Thymus (tissue), 11 donors: ENCODE measurements around the gene MED15. TPM values are rescaled to one million over a fixed set of nuclear protein-coding genes. Genes with fewer than 3 reads are reported as not detected.
"Not testable (repeated sequence)": the region's sequence is repeated elsewhere in the genome, so short reads cannot be mapped to it uniquely, and the experiment has no call there.

Experiments used
- DNase-seq, 9 donors: peaks; one replicate each; pipeline ENCODE4 v3.0.0-alpha.2; 2013; ENCODE audit warnings: low spot score in 9 of 9, low read depth in 6 of 9, missing footprints in 1 of 9
- H3K27ac ChIP-seq, 2 donors: one replicate each; pipeline ENCODE4 v1.5.1; 2013; ENCODE audit warnings: control low read depth in 1 of 2, low read depth in 1 of 2, low read length in 1 of 2, mild to moderate bottlenecking in 1 of 2, moderate library complexity in 1 of 2
- H3K27me3 ChIP-seq, 2 donors: one replicate each; pipeline ENCODE4 v1.5.1; 2013; ENCODE audit warnings: low read length in 1 of 2; ENCODE audit not compliant: control insufficient read depth in 2 of 2, insufficient read depth in 1 of 2
- H3K36me3 ChIP-seq, 2 donors: one replicate each; pipeline ENCODE4 v1.5.1; 2013; ENCODE audit warnings: low read length in 1 of 2, mild to moderate bottlenecking in 1 of 2, moderate library complexity in 1 of 2; ENCODE audit not compliant: control insufficient read depth in 2 of 2, insufficient read depth in 2 of 2
- H3K4me1 ChIP-seq, 2 donors: one replicate each; pipeline ENCODE4 v1.5.1; 2013; ENCODE audit warnings: low read length in 2 of 2; ENCODE audit not compliant: control insufficient read depth in 2 of 2, insufficient read depth in 2 of 2
- H3K4me3 ChIP-seq, 2 donors: one replicate each; pipeline ENCODE4 v1.5.1; 2013; ENCODE audit warnings: low read length in 2 of 2, control low read depth in 1 of 2, mild to moderate bottlenecking in 1 of 2
- H3K9me3 ChIP-seq, 2 donors: one replicate each; pipeline ENCODE4 v1.5.1; 2013; ENCODE audit warnings: low read length in 1 of 2, mild to moderate bottlenecking in 1 of 2; ENCODE audit not compliant: control insufficient read depth in 2 of 2, insufficient read depth in 1 of 2
- WGBS: extraction: QIAGEN DNeasy Blood & Tissue Kit; methylation state at CpG from one replicate; pipeline ENCODE4 v1.1.7; 2013; 5-methylcytosine and 5-hydroxymethylcytosine counted together
- polyA plus RNA-seq: library from polyadenylated mRNA; stranded (reverse); fragments of 200-250 nt; gene quantifications from one replicate; pipeline ENCODE4 v1.2.3, GENCODE V29; 2013
- total RNA-seq: library from RNA; stranded (reverse); fragments of 120-200 nt; gene quantifications from one replicate; pipeline ENCODE4 v1.2.4, GENCODE V29; 2013
- donor health status: healthy.

Gene MED15
- total and polyA plus RNA-seq, 2 donors = 10.7 to 61.6 TPM

DNA sequence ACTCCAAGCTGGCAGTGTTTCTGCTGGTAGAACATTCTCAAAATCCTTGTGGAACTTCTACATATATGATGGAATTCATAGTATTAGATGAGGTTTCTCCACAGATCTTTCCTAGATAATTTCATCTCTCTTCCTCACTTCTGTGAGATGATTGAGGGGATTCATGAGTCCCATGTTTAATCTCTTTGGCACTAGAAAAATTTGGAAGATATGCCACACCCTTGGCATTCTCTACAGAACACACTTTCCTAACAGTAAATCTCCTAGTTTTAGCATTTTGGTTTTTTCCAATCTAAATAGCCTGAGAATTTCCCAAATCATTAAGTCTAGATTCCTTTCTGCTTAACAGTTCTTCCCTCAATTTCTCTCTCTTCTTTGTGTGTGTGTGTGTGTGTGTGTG is 35.3 kb downstream of the MED15 start:
- peaks cover 0 to 3% of the 10 kb centered on the region in 2 donors for H3K4me1 ChIP-seq
- H3K9me3 ChIP-seq = no peaks in the 10 kb centered on the region
- H3K27ac ChIP-seq = no peak overlapping the region
- DNase-seq = no peak
- H3K36me3 ChIP-seq = peaks cover 8 to 48% of the 10 kb centered on the region in 2 donors
- no peak overlapping the region for H3K4me3 ChIP-seq
- no peaks in the 10 kb centered on the region for H3K27me3 ChIP-seq

DNA sequence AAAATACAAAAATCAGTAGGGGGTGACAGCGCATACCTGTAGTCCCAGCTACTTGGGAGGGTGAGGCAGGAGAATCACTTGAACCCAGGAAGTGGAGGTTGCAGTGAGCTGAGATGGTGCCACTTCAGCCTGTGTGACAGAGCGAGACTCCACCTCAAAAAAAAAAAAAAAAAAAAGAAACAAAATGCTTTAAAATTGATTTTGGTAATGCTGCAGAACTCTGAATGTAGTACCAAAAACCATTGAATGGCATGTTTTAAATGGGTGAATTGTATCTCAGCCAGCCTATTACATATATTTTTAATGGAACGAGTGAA is 37.9 kb downstream of the MED15 start:
- H3K27ac ChIP-seq, H3K27me3 ChIP-seq, H3K9me3 ChIP-seq, DNase-seq, H3K4me3 ChIP-seq: not testable (repeated sequence)
- H3K36me3 ChIP-seq = peaks cover 3 to 31% of the 10 kb centered on the region in 2 donors
- 94% methylated on average over 3 of the region's 3 CpGs for WGBS
- H3K4me1 ChIP-seq = peaks cover 17 to 26% of the 10 kb centered on the region in 2 donors

DNA sequence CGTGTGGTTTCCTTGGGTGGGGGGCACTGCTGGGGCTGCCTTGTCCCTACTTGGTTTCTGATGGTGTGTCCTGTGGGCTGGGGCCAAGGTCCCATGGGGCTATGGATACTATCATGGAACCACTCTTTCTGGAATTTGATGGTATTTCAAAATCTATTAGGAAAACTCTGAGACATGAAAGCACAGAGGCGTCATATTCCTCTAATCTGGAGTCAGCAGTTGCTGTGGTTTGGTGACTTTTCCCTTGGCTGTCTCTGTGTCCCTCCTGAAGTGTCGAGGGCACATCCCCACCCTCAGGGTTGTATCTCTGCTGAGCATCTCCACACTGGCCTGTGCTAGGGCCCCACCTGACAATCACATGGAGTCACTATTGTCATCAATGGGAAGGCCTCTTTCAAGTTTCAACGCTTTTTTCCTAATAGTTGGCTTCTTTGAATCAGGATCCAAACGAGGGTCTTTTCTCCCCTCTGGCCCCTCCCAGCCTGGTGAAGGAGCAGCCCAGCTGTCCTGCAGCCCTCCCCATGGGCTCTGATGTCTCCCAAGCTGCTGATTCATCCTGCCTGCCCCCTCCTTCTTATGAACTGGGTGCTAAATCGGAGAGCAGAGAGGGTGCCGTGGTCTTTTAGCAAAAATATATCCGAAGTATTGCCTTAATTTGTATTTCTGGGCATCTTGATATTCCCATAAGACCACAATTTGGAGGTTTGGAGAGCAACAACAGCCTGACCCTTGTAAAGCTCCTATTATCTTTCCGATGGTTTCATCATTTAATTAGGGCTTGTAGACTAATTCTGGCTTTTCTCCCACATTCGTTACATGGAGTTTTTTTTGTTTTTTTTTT is 38.5 kb downstream of the MED15 start:
- Histone ChIP-seq H3K4me1 (peaks cover 19 to 32% of the 10 kb centered on the region in 2 donors), H3K27ac (no peak overlapping the region), H3K9me3 (no peaks in the 10 kb centered on the region), H3K27me3 (no peaks in the 10 kb centered on the region), H3K4me3 (no peak overlapping the region), H3K36me3 (peaks cover 3 to 31% of the 10 kb centered on the region in 2 donors)
- 96% methylated on average over 10 of the region's 10 CpGs for WGBS
- DNase-seq = no peak

DNA sequence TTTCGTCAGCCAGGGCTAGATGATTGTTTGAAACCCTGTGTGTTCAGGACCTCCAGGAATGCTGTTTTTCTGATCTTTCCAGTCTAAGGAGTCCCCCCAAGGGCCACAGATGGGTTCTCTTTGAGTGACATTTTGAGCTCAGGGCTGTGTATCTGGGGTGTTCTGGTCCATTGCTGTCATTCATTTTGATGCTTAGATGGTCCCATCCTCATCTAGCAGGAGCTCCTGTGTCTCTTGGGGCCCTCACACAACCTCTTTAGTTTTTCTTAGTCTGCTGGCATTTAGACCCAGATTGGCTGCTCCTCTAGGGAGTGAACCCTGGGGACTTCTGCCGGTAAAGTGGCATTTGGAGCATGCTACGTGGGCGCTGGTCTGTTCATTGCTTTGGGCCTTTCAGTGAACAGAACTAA is 39.1 kb downstream of the MED15 start:
- no peak overlapping the region for H3K27ac ChIP-seq
- no peaks in the 10 kb centered on the region for H3K27me3 ChIP-seq
- 97% methylated on average over 4 of the region's 4 CpGs for WGBS
- peaks cover 5 to 33% of the 10 kb centered on the region in 2 donors for H3K36me3 ChIP-seq
- DNase-seq = no peak
- H3K9me3 ChIP-seq = no peaks in the 10 kb centered on the region
- H3K4me3 ChIP-seq = no peak overlapping the region
- peaks cover 19 to 38% of the 10 kb centered on the region in 2 donors for H3K4me1 ChIP-seq

DNA sequence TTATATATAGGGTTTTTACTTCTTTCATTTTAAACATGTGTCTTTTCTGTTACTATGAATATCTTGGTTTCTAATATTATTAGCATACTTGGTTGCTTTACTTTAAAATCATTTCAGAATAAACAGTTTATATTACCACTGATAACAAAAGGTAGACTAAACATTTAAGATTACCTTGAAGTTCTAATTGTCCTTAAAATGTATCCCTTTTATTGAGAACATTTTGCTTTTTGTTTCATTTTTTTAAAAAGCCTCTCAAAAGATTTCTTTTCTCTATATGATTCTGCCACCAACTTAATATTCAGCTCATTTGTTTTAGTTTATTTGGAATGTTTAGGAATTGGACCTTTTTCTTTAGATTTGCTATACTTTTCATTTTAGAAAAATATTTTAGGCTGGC is 39.6 kb downstream of the MED15 start:
- peaks cover 19 to 42% of the 10 kb centered on the region in 2 donors for H3K4me1 ChIP-seq

DNA sequence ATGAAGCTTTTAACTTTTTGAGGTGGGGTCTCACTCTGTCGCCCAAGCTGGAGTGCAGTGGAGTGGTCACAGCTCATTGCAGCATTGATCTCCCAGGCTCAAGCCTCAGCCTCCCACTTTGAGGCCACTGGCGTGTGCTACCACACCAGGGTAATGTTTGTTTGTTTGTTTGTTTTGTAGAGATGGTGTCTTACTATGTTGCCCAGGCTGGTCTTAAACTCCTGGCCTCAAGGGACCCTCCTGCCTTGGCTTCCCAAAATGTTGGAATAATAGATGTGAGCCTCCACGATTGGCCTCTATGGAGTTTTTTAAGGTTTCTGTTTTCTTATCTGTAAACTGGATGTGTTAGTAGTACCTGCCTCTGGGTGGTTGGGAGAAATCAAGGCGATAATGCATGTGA is 41.4 kb downstream of the MED15 start:
- DNase-seq = no peak
- Histone ChIP-seq H3K9me3 (no peaks in the 10 kb centered on the region), H3K4me1 (peaks cover 19 to 47% of the 10 kb centered on the region in 2 donors), H3K27ac (peak overlapping the region in 1 of 2 donors; percentile 74), H3K4me3 (no peak overlapping the region), H3K27me3 (no peaks in the 10 kb centered on the region), H3K36me3 (peaks cover 24 to 50% of the 10 kb centered on the region in 2 donors)
- WGBS = 92% methylated on average over 4 of the region's 4 CpGs

More for the DNA sequence above, 39.6 kb downstream of the MED15 start:
- H3K36me3 ChIP-seq = peaks cover 10 to 38% of the 10 kb centered on the region in 2 donors
- H3K4me3 ChIP-seq = no peak overlapping the region
- no peak overlapping the region for H3K27ac ChIP-seq
- no peaks in the 10 kb centered on the region for H3K27me3 ChIP-seq
- no peaks in the 10 kb centered on the region for H3K9me3 ChIP-seq
- DNase-seq = no peak

DNA sequence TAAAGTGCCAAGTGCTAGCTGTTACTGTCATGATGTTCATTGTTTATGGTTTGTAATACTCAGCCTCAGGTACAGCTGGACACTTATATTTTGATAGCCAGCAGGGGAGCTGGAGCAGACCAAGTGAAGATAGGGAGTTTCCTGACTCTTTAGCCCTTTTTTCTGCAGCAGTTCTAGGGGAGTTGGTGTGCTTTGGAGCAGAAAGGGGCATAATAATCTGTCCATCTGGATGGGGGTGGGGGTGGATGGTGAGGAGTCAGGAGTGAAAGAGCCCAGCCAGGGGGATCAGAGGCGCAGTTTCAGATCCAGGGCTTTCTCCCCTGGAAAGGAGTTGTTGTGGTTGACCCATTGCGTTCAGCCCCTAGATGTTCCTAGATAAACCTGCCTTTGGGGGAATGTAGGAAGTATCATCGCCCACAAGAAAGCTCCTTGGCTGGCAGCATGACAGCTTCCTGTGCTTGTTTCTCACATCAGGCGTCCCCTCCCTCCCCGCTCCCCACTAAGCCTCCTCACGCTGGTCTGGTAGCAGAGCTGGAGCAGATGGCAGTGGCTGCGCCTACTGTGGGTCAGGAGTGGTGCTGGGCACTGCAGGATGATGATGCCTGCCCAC is 41.9 kb downstream of the MED15 start:
- Histone ChIP-seq H3K27me3 (no peaks in the 10 kb centered on the region), H3K36me3 (peaks cover 29 to 50% of the 10 kb centered on the region in 2 donors), H3K4me3 (no peak overlapping the region), H3K4me1 (peaks cover 19 to 47% of the 10 kb centered on the region in 2 donors), H3K9me3 (no peaks in the 10 kb centered on the region), H3K27ac (peak overlapping the region; percentile 74 to 75)
- DNase-seq = peak in 4 of 9 donors; percentile 56 to 83 (median 69)
- 5% methylated on average over 7 of the region's 7 CpGs for WGBS

DNA sequence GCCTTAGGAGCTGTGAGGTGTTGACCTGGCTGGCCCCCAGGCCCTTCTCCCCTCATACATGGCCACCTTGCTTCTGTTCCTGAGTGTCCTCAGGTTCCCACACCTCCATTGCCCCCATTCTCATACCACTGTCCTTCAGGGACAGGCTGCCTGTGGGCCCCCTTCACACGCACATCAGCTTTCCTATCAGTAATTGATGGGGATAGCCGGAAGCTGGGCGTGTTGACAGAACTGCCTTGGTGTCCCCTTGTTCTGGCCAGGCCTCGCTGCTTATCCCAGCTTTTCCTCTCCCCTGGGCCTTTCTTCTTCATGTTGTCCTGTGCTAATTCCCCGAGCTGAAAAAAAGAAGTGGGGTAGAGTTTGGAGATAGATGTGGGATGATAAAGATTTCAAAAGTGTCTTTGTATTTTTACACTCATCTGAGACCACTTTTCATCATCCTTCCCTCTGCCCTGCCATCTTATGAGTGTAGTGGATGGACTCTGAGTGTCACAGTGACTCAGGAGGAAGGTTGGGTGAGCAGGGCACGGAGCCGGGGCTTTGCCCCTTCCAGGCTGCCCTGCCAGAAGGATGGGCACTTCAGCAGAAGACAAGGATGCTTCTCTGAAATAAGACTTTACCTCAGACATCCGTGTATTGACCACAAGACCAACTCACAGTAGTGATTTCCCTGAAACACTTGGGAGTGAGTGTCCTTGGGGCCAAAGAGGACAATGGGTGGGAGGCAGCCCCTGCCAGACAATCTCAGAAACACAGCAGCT is 42.8 kb downstream of the MED15 start:
- H3K4me1 ChIP-seq = peaks cover 19 to 47% of the 10 kb centered on the region in 2 donors

More for the DNA sequence above, 42.8 kb downstream of the MED15 start:
- Histone ChIP-seq H3K36me3 (peaks cover 35 to 53% of the 10 kb centered on the region in 2 donors), H3K9me3 (no peaks in the 10 kb centered on the region), H3K27me3 (no peaks in the 10 kb centered on the region), H3K27ac (peak overlapping the region; percentile 74 to 85), H3K4me3 (no peak overlapping the region)
- 94% methylated on average over 8 of the region's 8 CpGs for WGBS
- no peak for DNase-seq
